Breast epithelium (tissue), 4 donors: ENCODE measurements around the gene NEDD4L. TPM values are rescaled to one million over a fixed set of nuclear protein-coding genes. Genes with fewer than 3 reads are reported as not detected.

ENCODE experiments used
- DNase-seq, 2 donors: peaks; one replicate each; pipeline ENCODE4 v3.0.0-alpha.2; 2019; ENCODE audit warnings: low spot score in 2 of 2
- H3K27ac ChIP-seq, 2 donors: fragments of 200-600 bp; sonication (generic) in 1 of 2; one replicate each; pipeline ENCODE4 v1.5.1; 2016 to 2019; ENCODE audit warnings: mild to moderate bottlenecking in 1 of 2
- H3K27me3 ChIP-seq, 2 donors: fragments of 200-600 bp; sonication (generic) in 1 of 2; one replicate each; pipeline versions ENCODE4 v1.5.1 to v1.6.0; 2017 to 2019; ENCODE audit warnings: control low read depth in 1 of 2, mild to moderate bottlenecking in 1 of 2
- H3K36me3 ChIP-seq: fragments of 200-600 bp; one replicate; pipeline ENCODE4 v1.5.1; 2019
- H3K4me1 ChIP-seq, 2 donors: fragments of 200-600 bp; sonication (generic); one replicate each; pipeline ENCODE4 v1.5.1; 2016 to 2019; ENCODE audit warnings: control low read depth in 1 of 2
- H3K4me3 ChIP-seq, 3 donors: fragments of 200-600 bp; sonication (generic); 1 replicate in 2 of 3; 2 replicates in 1 of 3; pipeline ENCODE4 v1.5.1; 2016 to 2019; ENCODE audit warnings: mild to moderate bottlenecking in 3 of 3, moderate library complexity in 2 of 3
- H3K9me3 ChIP-seq, 2 donors: fragments of 200-600 bp; sonication (generic) in 1 of 2; one replicate each; pipeline ENCODE4 v1.5.1; 2016 to 2019; ENCODE audit warnings: control low read depth in 1 of 2
- CTCF ChIP-seq, 3 donors: fragments of 450-650 bp; IDR thresholded peaks; one replicate each; pipeline ENCODE4 v1.5.1; 2016 to 2017; ENCODE audit warnings: antibody characterized with exemption in 3 of 3, mild to moderate bottlenecking in 3 of 3, moderate library complexity in 3 of 3
- POLR2A ChIP-seq: fragments of 450-650 bp; IDR thresholded peaks from one replicate; pipeline ENCODE4 v1.6.1; 2016; ENCODE audit warnings: antibody characterized with exemption, mild to moderate bottlenecking, moderate library complexity
- POLR2AphosphoS5 ChIP-seq, 3 donors: sonication (generic); formaldehyde crosslinking; IDR thresholded peaks; one replicate each; pipeline ENCODE4 v1.6.1; 2017; ENCODE audit warnings: antibody characterized with exemption in 3 of 3
- intact Hi-C: fragments of 100-400 bp; cut with DNase I; formaldehyde crosslinking; loops from one replicate; pipeline ENCODE4 v1.15.1; 2023; ENCODE audit warnings: low total_unique reads
- total RNA-seq, 3 donors: library from RNA; depleted of rRNA; stranded (reverse); fragments of >200 nt; gene quantifications; one replicate each; pipeline ENCODE4 v1.1.0, GENCODE V29; 2016

The NEDD4L gene
- total RNA-seq, 3 donors from 2014 or later, result 26.2 to 162 (median 106) TPM

DNA sequence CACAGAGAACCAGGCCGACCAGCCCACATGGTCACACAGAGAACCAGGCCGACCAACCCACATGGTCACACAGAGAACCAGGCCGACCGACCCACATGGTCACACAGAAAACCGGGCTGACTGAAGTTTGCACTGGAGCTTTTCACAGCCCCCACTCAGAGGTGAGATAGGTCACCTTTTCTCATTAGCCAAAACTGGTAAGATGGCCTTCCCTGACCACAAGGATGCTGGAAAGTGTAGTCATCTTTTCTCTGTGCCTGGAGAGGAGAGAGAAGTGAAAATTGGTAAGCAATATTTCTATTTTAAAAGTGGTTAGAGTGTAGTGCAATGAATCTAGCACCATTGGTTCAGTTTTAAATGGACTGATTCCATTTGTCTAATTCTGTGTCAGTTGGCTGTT lies 247.1 kb downstream of the NEDD4L start:
- no peaks in the 10 kb centered on the region for H3K36me3 ChIP-seq
- DNase-seq, result no peak
- no peaks in the 10 kb centered on the region for H3K27me3 ChIP-seq
- H3K9me3 ChIP-seq, result no peaks in the 10 kb centered on the region
- peaks cover 0 to 13% of the 10 kb centered on the region in 2 donors for H3K4me1 ChIP-seq
- H3K27ac ChIP-seq, result no peak overlapping the region
- intact Hi-C loops, result no loop called here
- H3K4me3 ChIP-seq, result no peak overlapping the region
- TF ChIP-seq POLR2A, result no peak
- no peak for TF ChIP-seq POLR2AphosphoS5 (IDR thresholded peaks at IDR 0.05)

DNA sequence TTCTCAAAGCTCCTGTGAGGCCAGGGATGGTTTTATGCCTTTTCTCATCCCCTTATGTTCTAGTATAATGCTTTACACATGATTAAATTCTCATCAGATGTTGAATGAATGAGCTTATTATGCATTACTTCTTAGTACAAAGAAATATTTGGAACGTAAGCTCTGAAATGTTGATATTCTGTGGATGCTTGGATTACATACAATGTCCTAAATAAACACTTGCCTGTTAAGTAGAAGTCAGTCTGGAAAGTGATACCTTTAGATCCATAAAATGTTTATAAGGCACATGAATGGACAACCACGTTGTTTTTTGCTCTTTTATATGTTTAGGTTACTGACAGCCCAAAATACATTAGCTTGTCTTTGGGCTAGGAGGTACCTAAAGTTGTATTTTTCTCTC lies 248.6 kb downstream of the NEDD4L start:
- no peak for DNase-seq
- no peak for TF ChIP-seq POLR2AphosphoS5 (IDR thresholded peaks at IDR 0.05)
- TF ChIP-seq CTCF (IDR thresholded peaks at IDR 0.05), result no peak
- no peak for TF ChIP-seq POLR2A

GRCh38 chr18:58297198-58297597 lies 253.2 kb downstream of the NEDD4L start:
- Histone ChIP-seq H3K4me1 (no peaks in the 10 kb centered on the region), H3K4me3 (no peak overlapping the region), H3K36me3 (no peaks in the 10 kb centered on the region), H3K27me3 (no peaks in the 10 kb centered on the region), H3K27ac (no peak overlapping the region), H3K9me3 (no peaks in the 10 kb centered on the region)
- intact Hi-C loops, result no loop called here
- TF ChIP-seq POLR2A, result no peak
- TF ChIP-seq POLR2AphosphoS5 (IDR thresholded peaks at IDR 0.05), result no peak
- TF ChIP-seq CTCF (IDR thresholded peaks at IDR 0.05), result no peak
- no peak for DNase-seq

More for the DNA sequence above, 248.6 kb downstream of the NEDD4L start:
- intact Hi-C loops, result no loop called here
- Histone ChIP-seq H3K9me3 (no peaks in the 10 kb centered on the region), H3K36me3 (no peaks in the 10 kb centered on the region), H3K4me1 (no peaks in the 10 kb centered on the region), H3K27ac (no peak overlapping the region), H3K4me3 (no peak overlapping the region), H3K27me3 (no peaks in the 10 kb centered on the region)

- Histone ChIP-seq H3K9me3 (no peaks in the 10 kb centered on the region), H3K36me3 (no peaks in the 10 kb centered on the region), H3K27ac (no peak overlapping the region), H3K4me1 (no peaks in the 10 kb centered on the region), H3K27me3 (no peaks in the 10 kb centered on the region), H3K4me3 (no peak overlapping the region)
- DNase-seq, result no peak
- intact Hi-C loops, result no loop called here
- no peak for TF ChIP-seq POLR2A
- TF ChIP-seq CTCF (IDR thresholded peaks at IDR 0.05), result no peak
- no peak for TF ChIP-seq POLR2AphosphoS5 (IDR thresholded peaks at IDR 0.05)
Measured at GRCh38 chr18:58298251-58299134, 254.5 kb downstream of the NEDD4L start.

- intact Hi-C loops, result no loop called here
- no peak overlapping the region for H3K4me3 ChIP-seq
- no peaks in the 10 kb centered on the region for H3K27me3 ChIP-seq
- TF ChIP-seq CTCF (IDR thresholded peaks at IDR 0.05) (no peak), POLR2AphosphoS5 (IDR thresholded peaks at IDR 0.05) (no peak), POLR2A (no peak)
- no peak overlapping the region for H3K27ac ChIP-seq
- no peaks in the 10 kb centered on the region for H3K36me3 ChIP-seq
- H3K9me3 ChIP-seq, result no peaks in the 10 kb centered on the region
- no peak for DNase-seq
- no peaks in the 10 kb centered on the region for H3K4me1 ChIP-seq
Measured at GRCh38 chr18:58299135-58299473, 255.1 kb downstream of the NEDD4L start.
